Upper lobe of left lung (tissue), 6 donors: Measurements from ENCODE around the gene PFKL. TPM values are rescaled to one million over a fixed set of nuclear protein-coding genes. Genes with fewer than 3 reads are reported as not detected.
A peak's percentile ranks its signal among the peaks of the same experiment; 100 is the strongest.

ENCODE experiments used
- ATAC-seq, 2 donors: fragments of 200-7000 bp; cut with Tn5 transposase; one replicate each; pipeline ENCODE4 v1.9.1; 2022; ENCODE audit warnings: mild to moderate bottlenecking in 2 of 2, moderate library complexity in 2 of 2; ENCODE audit not compliant: low FRiP score in 2 of 2
- DNase-seq, 2 donors: peaks; one replicate each; pipeline ENCODE4 v3.0.0-alpha.2; 2019 to 2020
- H3K27ac ChIP-seq, 4 donors: fragments of 200-600 bp; sonication (generic); one replicate each; pipeline ENCODE4 v1.5.1; 2016 to 2019
- H3K27me3 ChIP-seq, 4 donors: fragments of 200-600 bp; sonication (generic); one replicate each; pipeline ENCODE4 v1.5.1; 2017 to 2019
- H3K36me3 ChIP-seq, 4 donors: fragments of 200-600 bp; sonication (generic); one replicate each; pipeline ENCODE4 v1.5.1; 2016 to 2019
- H3K4me1 ChIP-seq, 4 donors: fragments of 200-600 bp; sonication (generic); one replicate each; pipeline ENCODE4 v1.5.1; 2018 to 2019
- H3K4me3 ChIP-seq, 4 donors: fragments of 200-600 bp; sonication (generic); one replicate each; pipeline ENCODE4 v1.5.1; 2017 to 2019; ENCODE audit warnings: mild to moderate bottlenecking in 2 of 4, moderate library complexity in 1 of 4
- H3K9me3 ChIP-seq, 4 donors: fragments of 200-600 bp; sonication (generic); one replicate each; pipeline ENCODE4 v1.5.1; 2018 to 2019
- EP300 ChIP-seq, 4 donors: sonication (generic); formaldehyde crosslinking; IDR thresholded peaks; one replicate each; pipeline ENCODE4 v1.5.1; 2017; ENCODE audit warnings: antibody characterized with exemption in 4 of 4, control low read depth in 2 of 4
- POLR2A ChIP-seq, 4 donors: fragments of 450-650 bp; IDR thresholded peaks; one replicate each; pipeline ENCODE4 v1.5.1; 2016 to 2017; ENCODE audit warnings: antibody characterized with exemption in 4 of 4, mild to moderate bottlenecking in 2 of 4
- POLR2AphosphoS5 ChIP-seq, 2 donors: sonication (generic); formaldehyde crosslinking; IDR thresholded peaks; one replicate each; pipeline ENCODE4 v1.5.1; 2017; ENCODE audit warnings: antibody characterized with exemption in 2 of 2
- WGBS, 2 donors: methylation state at CpG; one replicate each; pipeline ENCODE4 v1.1.5; 2017 to 2018; 5-methylcytosine and 5-hydroxymethylcytosine counted together
- total RNA-seq, 6 donors: library from RNA; depleted of rRNA in 4 of 6; stranded (reverse); fragments of >200 nt in 4 of 6; gene quantifications; one replicate each; pipeline versions ENCODE4 v1.1.0 to v1.2.1, GENCODE V29; 2016 to 2021
- TF ChIP-seq, protein P1 (sequence below), 6 experiments: fragments of 450-650 bp in 4 of 6; fragments of 200-600 bp in 2 of 6; sonication (generic) in 2 of 6; IDR thresholded peaks; one replicate each; pipeline ENCODE4 v1.5.1; 2016 to 2019; ENCODE audit warnings: antibody characterized with exemption in 6 of 6
- donor health status: DM: no; HTN: no; CAD: no; lungs with moderate emphysema.
- donor health status: DM: no; HTN: yes; CAD: no; lungs with severe emphysema.

The PFKL gene
- total RNA-seq, 6 donors from 2014 or later: 69.8 to 157 (median 135) TPM

DNA sequence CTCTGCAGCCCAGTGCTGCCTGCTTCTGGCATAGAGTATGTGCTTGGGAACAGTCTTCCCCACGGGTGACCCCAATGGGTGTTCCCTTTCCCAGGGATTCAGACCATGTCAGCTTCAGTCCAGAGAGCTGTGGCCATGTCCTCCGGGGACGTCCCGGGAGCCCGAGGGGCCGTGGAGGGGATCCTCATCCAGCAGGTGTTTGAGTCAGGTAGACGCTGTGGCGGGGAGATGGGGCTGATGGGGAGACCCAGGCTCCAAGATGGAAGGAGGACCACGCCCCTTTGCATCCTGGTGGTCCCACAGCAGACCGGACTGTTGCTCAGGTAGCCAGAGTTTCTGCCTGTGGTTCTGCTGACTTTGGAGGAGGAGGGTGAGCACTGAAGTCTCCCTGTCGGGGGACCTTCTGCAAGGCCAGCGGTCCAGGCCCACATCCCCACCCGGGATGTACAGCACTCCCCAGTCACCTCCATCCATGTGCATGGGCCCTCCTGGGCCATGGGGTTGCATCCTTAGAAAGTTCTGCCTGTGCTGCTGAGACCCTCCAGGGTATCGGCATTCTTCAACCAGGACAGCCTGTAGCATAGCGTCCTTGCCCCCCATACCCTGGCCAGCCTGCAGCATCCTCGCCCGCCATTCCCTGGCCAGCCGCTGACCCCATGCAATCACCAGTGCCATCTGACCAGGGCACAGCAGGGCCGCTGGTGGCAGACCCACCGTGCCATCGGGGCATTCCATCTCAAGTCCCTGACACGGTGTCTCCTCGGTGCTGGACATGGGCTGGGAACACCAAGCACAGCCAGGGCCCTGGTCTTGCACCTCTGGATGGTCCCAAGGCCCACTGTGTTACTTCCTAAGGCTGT is 11.4 kb upstream of the PFKL start:
- DNase-seq (peak in 1 of 2 donors; percentile 67), ATAC-seq (no peak)
- H3K27ac ChIP-seq: no peak overlapping the region
- no peak overlapping the region for H3K4me3 ChIP-seq
- peaks cover 5 to 12% (median 8%) of the 10 kb centered on the region in 4 donors for H3K4me1 ChIP-seq
- H3K36me3 ChIP-seq: no peaks in the 10 kb centered on the region
- no peaks in the 10 kb centered on the region for H3K9me3 ChIP-seq
- WGBS, 2 donors: 87 to 93% methylated on average over 16 to 22 of the region's 23 CpGs
- peaks cover 0 to 20% (median 3%) of the 10 kb centered on the region in 4 donors for H3K27me3 ChIP-seq
- TF ChIP-seq POLR2A (IDR thresholded peaks at IDR 0.05): no peak

DNA sequence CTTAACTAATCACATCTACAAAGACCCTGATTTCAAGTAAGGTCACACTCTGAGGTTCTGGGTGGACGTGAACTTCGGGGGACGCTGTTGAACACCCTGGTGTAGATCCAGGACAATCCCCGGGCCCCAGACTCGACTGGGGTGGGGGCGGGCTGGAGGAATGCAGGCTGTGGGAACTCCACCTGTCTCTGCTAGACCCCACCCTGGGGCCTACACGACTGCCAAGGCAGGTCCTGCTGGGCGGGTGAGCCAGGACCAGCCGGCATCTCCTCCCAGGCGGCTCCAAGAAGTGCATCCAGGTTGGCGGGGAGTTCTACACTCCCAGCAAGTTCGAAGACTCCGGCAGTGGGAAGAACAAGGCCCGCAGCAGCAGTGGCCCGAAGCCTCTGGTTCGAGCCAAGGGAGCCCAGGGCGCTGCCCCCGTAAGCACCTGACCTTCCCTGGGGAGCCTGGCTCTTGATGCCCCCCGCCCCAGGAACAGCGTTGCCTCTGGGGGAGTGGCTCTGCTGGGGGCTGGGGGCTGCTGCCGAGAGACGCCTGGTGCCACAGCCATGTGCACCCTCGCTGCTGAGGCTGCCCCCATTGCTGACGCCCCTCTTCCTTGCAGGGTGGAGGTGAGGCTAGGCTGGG is 10.4 kb upstream of the PFKL start:
- H3K4me1 ChIP-seq: peaks cover 5 to 14% (median 7%) of the 10 kb centered on the region in 4 donors
- H3K9me3 ChIP-seq: no peaks in the 10 kb centered on the region
- WGBS, 2 donors: 73 to 82% methylated on average over 3 to 23 of the region's 24 CpGs
- H3K27ac ChIP-seq: no peak overlapping the region
- peak in 1 of 2 donors; percentile 72 for DNase-seq
- ATAC-seq: no peak
- H3K4me3 ChIP-seq: no peak overlapping the region
- no peaks in the 10 kb centered on the region for H3K36me3 ChIP-seq
- H3K27me3 ChIP-seq: peaks cover 0 to 20% (median 3%) of the 10 kb centered on the region in 4 donors
- TF ChIP-seq POLR2A (IDR thresholded peaks at IDR 0.05) (no peak), POLR2AphosphoS5 (IDR thresholded peaks at IDR 0.05) (no peak), EP300 (IDR thresholded peaks at IDR 0.05) (no peak)
- TF ChIP-seq, protein P1, sequence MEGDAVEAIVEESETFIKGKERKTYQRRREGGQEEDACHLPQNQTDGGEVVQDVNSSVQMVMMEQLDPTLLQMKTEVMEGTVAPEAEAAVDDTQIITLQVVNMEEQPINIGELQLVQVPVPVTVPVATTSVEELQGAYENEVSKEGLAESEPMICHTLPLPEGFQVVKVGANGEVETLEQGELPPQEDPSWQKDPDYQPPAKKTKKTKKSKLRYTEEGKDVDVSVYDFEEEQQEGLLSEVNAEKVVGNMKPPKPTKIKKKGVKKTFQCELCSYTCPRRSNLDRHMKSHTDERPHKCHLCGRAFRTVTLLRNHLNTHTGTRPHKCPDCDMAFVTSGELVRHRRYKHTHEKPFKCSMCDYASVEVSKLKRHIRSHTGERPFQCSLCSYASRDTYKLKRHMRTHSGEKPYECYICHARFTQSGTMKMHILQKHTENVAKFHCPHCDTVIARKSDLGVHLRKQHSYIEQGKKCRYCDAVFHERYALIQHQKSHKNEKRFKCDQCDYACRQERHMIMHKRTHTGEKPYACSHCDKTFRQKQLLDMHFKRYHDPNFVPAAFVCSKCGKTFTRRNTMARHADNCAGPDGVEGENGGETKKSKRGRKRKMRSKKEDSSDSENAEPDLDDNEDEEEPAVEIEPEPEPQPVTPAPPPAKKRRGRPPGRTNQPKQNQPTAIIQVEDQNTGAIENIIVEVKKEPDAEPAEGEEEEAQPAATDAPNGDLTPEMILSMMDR (IDR thresholded peaks at IDR 0.05): no peak

DNA sequence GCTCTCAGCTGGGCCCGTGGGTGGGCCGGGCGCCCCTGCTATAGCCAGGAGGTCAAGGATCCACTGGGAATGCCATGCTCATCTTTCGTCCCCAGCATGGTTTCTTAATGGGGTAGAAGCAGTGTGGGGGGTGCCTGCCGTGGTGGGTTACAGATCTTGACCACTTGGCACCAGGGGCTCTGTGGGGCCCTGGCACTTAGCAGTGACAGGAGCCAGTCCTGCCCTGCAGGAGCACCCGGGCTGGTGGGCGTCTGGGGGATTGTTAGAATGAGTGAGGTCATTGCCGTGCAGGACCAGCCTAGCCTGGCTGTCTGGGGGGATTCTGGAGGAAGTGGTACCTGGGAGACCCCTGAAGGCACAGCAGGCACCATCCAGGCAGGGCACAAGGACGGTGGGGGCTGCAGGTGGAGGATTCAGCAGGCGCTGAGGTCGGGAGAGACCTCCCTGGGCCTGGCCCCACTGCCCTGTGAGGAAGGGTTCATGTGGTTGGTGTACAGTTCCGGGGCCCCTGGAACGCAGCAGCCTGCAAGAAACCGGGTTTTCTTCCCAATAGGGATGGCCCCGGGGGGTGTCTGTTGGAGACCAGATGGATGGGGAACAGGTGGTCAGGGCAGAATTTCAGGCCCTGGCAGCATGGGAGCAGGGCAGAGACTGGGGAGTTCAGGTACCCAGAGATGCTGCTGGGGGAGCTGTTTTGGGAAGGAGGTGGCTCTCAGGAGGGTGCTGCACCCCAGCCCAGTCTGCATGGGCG is 9.4 kb upstream of the PFKL start:
- ATAC-seq (no peak), DNase-seq (peak in 1 of 2 donors; percentile 65)
- Histone ChIP-seq H3K27me3 (peaks cover 0 to 17% (median 3%) of the 10 kb centered on the region in 4 donors), H3K9me3 (no peaks in the 10 kb centered on the region), H3K27ac (no peak overlapping the region), H3K36me3 (no peaks in the 10 kb centered on the region), H3K4me1 (peaks cover 5 to 15% (median 6%) of the 10 kb centered on the region in 4 donors), H3K4me3 (no peak overlapping the region)
- TF ChIP-seq, protein P1 (IDR thresholded peaks at IDR 0.05): no peak
- no peak for TF ChIP-seq POLR2A (IDR thresholded peaks at IDR 0.05)
- TF ChIP-seq POLR2AphosphoS5 (IDR thresholded peaks at IDR 0.05): no peak
- TF ChIP-seq EP300 (IDR thresholded peaks at IDR 0.05): no peak
- 81 to 89% methylated on average over 9 to 16 of the region's 16 CpGs for WGBS, 2 donors

DNA sequence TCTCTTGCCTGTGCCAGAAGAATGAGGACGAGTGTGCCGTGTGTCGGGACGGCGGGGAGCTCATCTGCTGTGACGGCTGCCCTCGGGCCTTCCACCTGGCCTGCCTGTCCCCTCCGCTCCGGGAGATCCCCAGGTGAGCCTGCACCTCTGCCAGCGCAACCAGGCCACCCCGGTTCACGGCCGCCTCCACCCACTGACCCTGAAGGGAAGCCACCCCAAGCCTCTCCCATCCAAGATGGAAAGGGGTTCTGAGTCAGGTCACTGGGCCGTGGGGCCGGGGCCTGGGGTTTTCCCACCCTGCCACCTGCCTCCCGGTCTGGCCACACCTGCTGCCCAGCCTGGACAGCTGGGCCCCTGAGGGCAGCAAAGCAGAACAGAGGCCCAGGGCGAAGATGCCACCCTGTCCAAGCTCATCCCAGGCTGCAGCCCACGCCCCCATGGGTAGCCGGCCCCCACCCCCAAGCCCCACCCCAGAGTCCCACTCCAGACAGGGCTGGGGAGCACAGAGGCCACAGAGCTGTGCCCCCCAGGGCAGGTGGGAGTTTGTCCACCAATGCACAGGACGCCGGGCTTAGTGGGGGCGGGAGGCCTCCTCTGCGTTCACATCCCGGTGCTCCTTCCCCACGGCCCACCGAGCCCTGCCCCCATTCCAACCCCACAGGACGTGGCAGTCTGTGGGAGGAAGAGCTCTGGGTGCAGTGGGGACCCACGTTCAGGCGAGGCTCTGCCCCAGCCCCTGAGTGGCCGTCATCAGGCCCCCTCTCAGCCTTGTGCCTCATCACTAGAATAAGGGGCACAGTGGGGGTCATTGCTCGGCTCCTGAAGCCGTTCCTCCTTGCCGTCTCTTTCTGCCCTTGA is 8.5 kb upstream of the PFKL start:
- H3K36me3 ChIP-seq: no peaks in the 10 kb centered on the region

More for the DNA sequence above, 8.5 kb upstream of the PFKL start:
- H3K27me3 ChIP-seq: peaks cover 0 to 10% (median 0%) of the 10 kb centered on the region in 4 donors
- ATAC-seq: no peak
- H3K4me3 ChIP-seq: no peak overlapping the region
- DNase-seq: peak in 1 of 2 donors; percentile 81
- H3K4me1 ChIP-seq: peaks cover 0 to 8% (median 0%) of the 10 kb centered on the region in 4 donors
- TF ChIP-seq EP300 (IDR thresholded peaks at IDR 0.05): no peak
- TF ChIP-seq POLR2A (IDR thresholded peaks at IDR 0.05): no peak
- TF ChIP-seq, protein P1 (IDR thresholded peaks at IDR 0.05): no peak
- no peak for TF ChIP-seq POLR2AphosphoS5 (IDR thresholded peaks at IDR 0.05)
- no peaks in the 10 kb centered on the region for H3K9me3 ChIP-seq
- WGBS, 2 donors: 83 to 92% methylated on average over 5 to 23 of the region's 33 CpGs
- no peak overlapping the region for H3K27ac ChIP-seq
